NB4 (cell line): ENCODE data around the gene OBP2A.
A peak's percentile ranks its signal among the peaks of the same experiment; 100 is the strongest.

ENCODE experiments used
- DNase-seq: peaks from one replicate; pipeline ENCODE4 v3.0.0; 2010; ENCODE audit warnings: low read depth
- H3K4me3 ChIP-seq: one replicate; pipeline ENCODE4 v1.5.1; 2011; ENCODE audit warnings: mild to moderate bottlenecking, low read depth, low read length, moderate library complexity
- MYC ChIP-seq: IDR thresholded peaks from 2 replicates; pipeline ENCODE4 v1.6.1; 2011; ENCODE audit warnings: low read depth, low read length
- POLR2A ChIP-seq: IDR thresholded peaks from 2 replicates; pipeline ENCODE4 v1.6.1; 2011; ENCODE audit warnings: mild to moderate bottlenecking; ENCODE audit not compliant: insufficient read length; ENCODE audit errors: extremely low read depth
- TF ChIP-seq, protein P1 (sequence below): IDR thresholded peaks from one replicate; pipeline ENCODE4 v1.5.1; 2012; ENCODE audit warnings: low read depth, low read length
- TF ChIP-seq, protein P2 (sequence below): IDR thresholded peaks from 2 replicates; pipeline ENCODE4 v1.6.1; 2011; ENCODE audit warnings: low read depth, low read length

OBP2A gene

DNA sequence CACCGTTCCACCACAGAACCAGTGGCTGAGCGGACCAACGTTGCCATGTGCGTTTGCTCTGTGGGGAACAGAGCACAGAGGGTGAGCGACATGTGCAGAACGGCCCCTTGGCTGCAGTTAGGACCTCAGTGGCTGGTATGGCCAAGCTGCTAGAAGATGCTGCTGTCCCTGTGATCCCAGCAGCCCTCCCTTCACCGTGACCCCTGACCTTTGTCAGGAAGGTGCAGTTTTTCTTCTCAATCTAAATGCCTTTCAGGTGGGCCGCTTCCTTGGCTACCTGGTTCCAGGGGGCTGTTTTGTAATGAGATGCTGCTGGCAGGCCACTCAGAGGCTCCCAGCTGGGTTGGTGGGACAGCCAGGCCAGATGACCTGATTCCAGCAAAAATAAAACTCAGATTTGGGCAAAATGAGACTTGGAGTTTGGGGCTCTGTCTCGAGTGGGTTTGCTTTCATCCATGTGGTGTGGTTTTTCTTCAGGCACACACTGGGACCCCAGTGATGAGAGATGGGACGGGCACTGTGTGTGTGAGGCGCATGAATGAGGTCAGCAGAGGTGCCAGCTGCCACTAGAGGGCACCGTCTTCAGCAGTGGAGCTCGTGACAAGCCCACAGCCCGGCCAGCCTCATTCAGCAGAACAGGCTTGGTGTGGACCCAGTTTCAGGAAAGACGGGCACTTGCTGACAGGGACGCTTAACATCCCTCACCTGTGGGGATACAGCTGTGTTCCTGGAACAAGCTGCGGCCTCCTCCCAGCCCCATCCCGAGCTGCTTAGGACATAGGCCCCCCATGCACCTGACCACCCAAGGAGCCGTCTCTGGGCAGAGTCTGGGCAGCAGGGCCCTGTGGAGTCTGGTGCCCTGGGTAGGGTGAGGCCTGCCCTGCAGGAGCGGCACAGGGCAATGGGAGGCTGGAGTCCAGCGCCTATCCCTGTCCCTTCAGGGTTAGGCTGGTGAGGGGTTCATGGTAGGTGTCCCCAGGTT lies 41.4 kb upstream of the OBP2A start:
- DNase-seq, result peak; percentile 73
- peak; percentile 24; the same call in 1 of the 2 replicates for TF ChIP-seq MYC
- TF ChIP-seq, protein P1, sequence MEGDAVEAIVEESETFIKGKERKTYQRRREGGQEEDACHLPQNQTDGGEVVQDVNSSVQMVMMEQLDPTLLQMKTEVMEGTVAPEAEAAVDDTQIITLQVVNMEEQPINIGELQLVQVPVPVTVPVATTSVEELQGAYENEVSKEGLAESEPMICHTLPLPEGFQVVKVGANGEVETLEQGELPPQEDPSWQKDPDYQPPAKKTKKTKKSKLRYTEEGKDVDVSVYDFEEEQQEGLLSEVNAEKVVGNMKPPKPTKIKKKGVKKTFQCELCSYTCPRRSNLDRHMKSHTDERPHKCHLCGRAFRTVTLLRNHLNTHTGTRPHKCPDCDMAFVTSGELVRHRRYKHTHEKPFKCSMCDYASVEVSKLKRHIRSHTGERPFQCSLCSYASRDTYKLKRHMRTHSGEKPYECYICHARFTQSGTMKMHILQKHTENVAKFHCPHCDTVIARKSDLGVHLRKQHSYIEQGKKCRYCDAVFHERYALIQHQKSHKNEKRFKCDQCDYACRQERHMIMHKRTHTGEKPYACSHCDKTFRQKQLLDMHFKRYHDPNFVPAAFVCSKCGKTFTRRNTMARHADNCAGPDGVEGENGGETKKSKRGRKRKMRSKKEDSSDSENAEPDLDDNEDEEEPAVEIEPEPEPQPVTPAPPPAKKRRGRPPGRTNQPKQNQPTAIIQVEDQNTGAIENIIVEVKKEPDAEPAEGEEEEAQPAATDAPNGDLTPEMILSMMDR, result peak; percentile 60
- TF ChIP-seq, protein P2, sequence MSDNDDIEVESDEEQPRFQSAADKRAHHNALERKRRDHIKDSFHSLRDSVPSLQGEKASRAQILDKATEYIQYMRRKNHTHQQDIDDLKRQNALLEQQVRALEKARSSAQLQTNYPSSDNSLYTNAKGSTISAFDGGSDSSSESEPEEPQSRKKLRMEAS, result 0 out of 2 replicates have a peak, but pooled peaks have one; percentile 14
- no peak for TF ChIP-seq POLR2A
- H3K4me3 ChIP-seq, result no peak overlapping the region

DNA sequence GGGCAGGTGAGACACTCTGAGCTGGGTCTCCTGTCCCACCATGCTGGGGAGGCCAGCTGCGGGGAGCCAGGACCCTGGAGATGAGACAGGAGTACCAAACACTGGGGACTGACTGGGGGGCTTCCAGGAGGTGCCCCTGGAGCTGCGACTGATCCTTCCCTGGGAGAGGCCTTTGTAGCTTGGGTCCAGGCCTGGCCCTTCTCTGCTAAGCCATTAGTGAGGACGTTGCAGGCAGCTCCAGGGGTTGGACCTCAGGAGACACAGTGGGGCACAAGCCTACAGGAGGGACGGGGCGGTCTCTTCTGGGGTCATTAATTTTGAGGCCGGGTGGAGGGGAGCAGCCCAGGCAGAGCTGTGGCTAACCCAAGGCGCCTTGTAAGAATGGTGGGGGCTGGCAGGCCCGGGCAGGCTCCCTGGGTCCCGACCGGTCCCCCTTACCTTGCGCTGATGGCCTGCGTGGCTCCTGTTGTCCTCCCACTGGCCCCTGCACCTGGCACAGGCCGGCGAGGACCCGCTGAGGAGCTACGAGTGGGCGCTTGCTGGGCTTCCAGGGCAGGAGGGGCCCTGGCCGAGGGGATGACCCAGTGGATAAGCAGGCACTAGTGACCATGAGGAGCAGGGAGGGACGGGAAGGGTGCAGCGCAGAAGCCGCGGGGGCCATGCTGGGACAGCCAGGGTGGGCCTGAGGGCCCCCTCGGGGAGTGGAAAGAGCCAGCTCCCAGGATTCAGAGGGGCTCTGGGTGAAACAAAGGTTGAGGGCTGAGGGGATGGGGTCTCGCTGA lies 40.3 kb upstream of the OBP2A start:
- TF ChIP-seq MYC (no peak), POLR2A (no peak)
- TF ChIP-seq, protein P2, result no peak
- TF ChIP-seq, protein P1, result no peak
- no peak for DNase-seq
- no peak overlapping the region for H3K4me3 ChIP-seq

DNA sequence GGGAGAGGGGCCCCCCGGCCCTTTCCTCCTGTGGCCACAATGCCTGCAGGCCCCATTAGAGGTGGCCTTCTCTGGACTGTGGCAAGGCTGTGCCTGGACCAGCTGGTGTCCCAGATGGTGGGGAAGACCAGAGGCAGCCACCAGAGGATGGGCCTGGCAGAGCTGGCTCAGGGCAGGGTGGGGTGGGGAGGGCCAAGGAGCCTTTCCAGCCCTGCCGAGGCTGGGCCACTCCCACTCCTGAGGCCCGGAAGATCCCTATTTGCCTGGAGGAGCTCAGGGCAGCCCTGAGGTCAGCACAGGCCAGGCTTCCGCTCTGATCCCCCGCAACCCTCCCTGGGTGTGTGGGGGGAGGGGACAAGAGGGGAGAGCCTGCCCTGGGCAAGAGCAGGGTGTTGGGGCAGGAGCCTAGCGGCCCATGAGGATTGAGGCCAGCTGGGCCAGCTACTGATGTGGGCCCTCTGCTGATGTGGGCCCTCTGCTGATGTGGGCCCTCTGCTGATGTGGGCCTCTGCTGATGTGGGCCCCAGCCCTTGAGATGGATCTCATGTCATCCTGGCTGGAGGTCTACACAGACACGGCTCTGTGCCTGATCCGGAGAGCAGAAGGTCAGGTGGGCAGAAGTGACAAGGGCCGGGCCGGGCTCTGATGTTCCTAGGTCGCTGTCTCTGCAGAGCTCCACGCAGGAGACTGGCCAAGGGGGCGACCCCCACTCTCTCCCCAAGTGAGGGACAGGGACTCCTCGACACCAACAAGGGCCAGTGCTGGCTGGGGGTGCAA lies 39.4 kb upstream of the OBP2A start:
- no peak for DNase-seq
- H3K4me3 ChIP-seq, result no peak overlapping the region
- TF ChIP-seq, protein P1, result no peak
- TF ChIP-seq, protein P2, result no peak

DNA sequence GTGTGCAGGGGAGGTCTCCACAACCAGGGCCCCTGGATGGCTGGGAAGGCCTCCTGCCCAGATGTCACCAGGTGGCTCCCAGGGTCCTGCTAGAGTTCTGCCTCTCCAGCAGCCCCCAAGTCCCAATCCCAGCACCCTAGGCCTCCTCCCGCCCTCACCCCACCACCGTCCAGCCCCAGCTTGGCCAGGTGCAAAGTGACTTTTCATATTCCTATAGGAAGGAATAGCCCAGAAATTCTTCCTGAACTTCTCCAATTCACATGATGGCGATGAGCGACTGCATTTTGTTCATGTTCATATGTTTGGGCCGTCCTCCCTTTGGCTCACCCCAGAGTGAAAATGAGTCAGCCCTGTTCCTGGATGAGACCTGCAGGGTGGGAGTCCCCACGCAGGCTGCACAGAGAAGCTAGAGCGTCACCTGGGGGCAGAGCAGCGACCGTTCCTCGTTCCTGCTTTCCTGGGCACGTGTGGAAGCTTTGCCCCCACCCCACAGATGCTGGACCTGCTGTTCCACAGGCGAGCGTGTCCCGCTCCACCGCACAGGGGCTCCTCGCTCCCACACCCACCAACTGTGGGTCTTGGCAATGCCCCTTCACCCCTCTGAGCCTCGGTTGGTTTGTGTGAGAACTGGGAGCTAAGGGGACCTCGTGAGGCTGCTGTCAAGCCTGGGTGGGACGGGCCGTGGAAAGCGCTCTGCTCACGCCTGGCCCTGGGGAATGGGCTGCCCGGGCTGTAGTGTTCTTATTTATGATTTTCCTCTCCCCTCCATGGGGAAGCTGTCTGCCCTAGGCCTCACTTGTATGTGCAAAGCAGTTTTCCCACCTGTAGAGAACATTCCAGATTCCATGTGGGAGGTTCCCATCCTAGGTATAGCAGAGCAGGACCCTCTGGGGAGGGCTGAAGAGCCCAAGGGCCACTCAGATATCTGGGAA lies 38.6 kb upstream of the OBP2A start:
- no peak for DNase-seq
- TF ChIP-seq, protein P1, result no peak
- TF ChIP-seq, protein P2, result no peak
- no peak for TF ChIP-seq MYC
- TF ChIP-seq POLR2A, result no peak
- H3K4me3 ChIP-seq, result no peak overlapping the region
